HCT116 (cell line): ENCODE measurements around the gene UROD. TPM values are rescaled to one million over a fixed set of nuclear protein-coding genes. Genes with fewer than 3 reads are reported as not detected.

ENCODE experiments used
- ATAC-seq: fragments of 200-7000 bp; cut with Tn5 transposase; 2 replicates; pipeline ENCODE4 v1.9.1; 2020; ENCODE audit warnings: mild to moderate bottlenecking, moderate library complexity
- BruUV-seq: library from RNA; stranded (reverse); fragments of 400-500 nt; replicated peaks from 2 replicates; lab custom pipeline; 2021; lab: Mats Ljungman, UMichigan
- CTCF ChIA-PET: fragments of 300-600 bp; sonication (Branson Sonifier 250); formaldehyde crosslinking; loops from one replicate; lab custom pipeline; 2021; ENCODE audit warnings: antibody characterized with exemption; lab: Charles Lee
- POLR2A ChIA-PET: fragments of 300-600, 350-600 bp; sonication (Branson Sonifier 250); formaldehyde crosslinking; loops from one replicate; lab custom pipeline; 2021; ENCODE audit warnings: antibody characterized with exemption; lab: Charles Lee
- RAD21 ChIA-PET, 2 experiments: fragments of 300-600 bp; sonication (Branson Sonifier 250); formaldehyde crosslinking; loops; one replicate each; lab custom pipeline; 2023; ENCODE audit warnings: low total read pairs in 2 of 2; ENCODE audit not compliant: uncharacterized antibody in 2 of 2, unreplicated experiment in 2 of 2, low non-redundant PET in 1 of 2; lab: Charles Lee
- DNase-seq: peaks from one replicate; pipeline ENCODE4 v3.0.0-alpha.2; 2010; ENCODE audit warnings: low read depth, low spot score
- H2AFZ ChIP-seq: fragments of 200-600 bp; shearing (Covaris generic), sonication (generic); 2 replicates; pipeline ENCODE4 v1.6.1; 2017; ENCODE audit warnings: low read depth, mixed run types, mixed read lengths, antibody characterized with exemption, low read length; ENCODE audit not compliant: poor library complexity, severe bottlenecking
- H3K27ac ChIP-seq: 2 replicates; pipeline ENCODE4 v1.5.1; 2012; ENCODE audit warnings: low read depth, low read length
- H3K27me3 ChIP-seq: fragments of 200-600 bp; sonication (generic); 2 replicates; pipeline ENCODE4 v1.6.1; 2016; ENCODE audit warnings: mixed run types, low read length, mixed read lengths; ENCODE audit not compliant: insufficient read depth
- H3K36me3 ChIP-seq, 2 experiments: fragments of 200-500 bp in 1 of 2; fragments of 200-600 bp in 1 of 2; sonication (Bioruptor generic) in 1 of 2; sonication (generic) in 1 of 2; 2 replicates each; pipeline versions ENCODE4 v1.5.1 to v1.6.1; 2014 to 2016; ENCODE audit warnings: low read length in 2 of 2, inconsistent platforms in 1 of 2, mixed read lengths in 1 of 2, mixed run types in 1 of 2; ENCODE audit not compliant: insufficient read depth in 2 of 2, control insufficient read depth in 1 of 2
- H3K4me1 ChIP-seq, 2 experiments: fragments of 200-600 bp in 1 of 2; sonication (generic) in 1 of 2; 2 replicates each; pipeline versions ENCODE4 v1.5.1 to v1.6.1; 2012 to 2017; ENCODE audit warnings: low read length in 2 of 2, inconsistent platforms in 1 of 2, mild to moderate bottlenecking in 1 of 2, mixed read lengths in 1 of 2, mixed run types in 1 of 2, moderate library complexity in 1 of 2; ENCODE audit not compliant: insufficient read depth in 2 of 2, control insufficient read depth in 1 of 2
- H3K4me2 ChIP-seq: fragments of 200-600 bp; sonication (generic); 2 replicates; pipeline ENCODE4 v1.6.1; 2017; ENCODE audit warnings: mixed run types, low read length, mixed read lengths
- H3K4me3 ChIP-seq, 2 experiments: fragments of 200-600 bp in 1 of 2; sonication (generic) in 1 of 2; replicated peaks in 1 of 2; 2 replicates each; pipeline ENCODE4 v1.5.1; 2011 to 2016; ENCODE audit warnings: low read length in 2 of 2, control low read depth in 1 of 2, low read depth in 1 of 2, mild to moderate bottlenecking in 1 of 2, mixed read lengths in 1 of 2, mixed run types in 1 of 2
- H3K79me2 ChIP-seq: fragments of 200-600 bp; sonication (generic); 2 replicates; pipeline ENCODE4 v1.6.1; 2017; ENCODE audit warnings: mild to moderate bottlenecking, mixed run types, low read length, moderate library complexity, mixed read lengths; ENCODE audit not compliant: insufficient read depth
- H3K9ac ChIP-seq: fragments of 200-600 bp; sonication (generic); 2 replicates; pipeline ENCODE4 v1.6.1; 2016; ENCODE audit warnings: low read length, mixed read lengths
- H3K9me2 ChIP-seq: fragments of 200-600 bp; sonication (generic), shearing (Covaris generic); 2 replicates; pipeline ENCODE4 v1.6.1; 2017; ENCODE audit warnings: mixed run types, mild to moderate bottlenecking, moderate library complexity; ENCODE audit not compliant: insufficient read depth
- H3K9me3 ChIP-seq, 2 experiments: fragments of 200-500 bp in 1 of 2; fragments of 200-600 bp in 1 of 2; sonication (Bioruptor generic) in 1 of 2; sonication (generic) in 1 of 2; 2 replicates each; pipeline ENCODE4 v1.6.1; 2014 to 2017; ENCODE audit warnings: low read length in 2 of 2, mixed read lengths in 2 of 2, inconsistent platforms in 1 of 2, low read depth in 1 of 2, mild to moderate bottlenecking in 1 of 2, mixed run types in 1 of 2, moderate library complexity in 1 of 2; ENCODE audit not compliant: control insufficient read depth in 1 of 2, insufficient read depth in 1 of 2
- H4K20me1 ChIP-seq: fragments of 200-600 bp; sonication (generic), shearing (Covaris generic); 2 replicates; pipeline ENCODE4 v1.6.1; 2017; ENCODE audit warnings: mixed run types, mild to moderate bottlenecking, moderate library complexity; ENCODE audit not compliant: insufficient read depth
- CBX3 ChIP-seq: IDR thresholded peaks from 2 replicates; pipeline ENCODE4 v1.6.1; 2012; ENCODE audit warnings: low read depth
- CEBPB ChIP-seq: IDR thresholded peaks from 2 replicates; pipeline ENCODE4 v1.6.1; 2012; ENCODE audit warnings: low read depth
- EGR1 ChIP-seq: IDR thresholded peaks from 2 replicates; pipeline ENCODE4 v1.6.1; 2012; ENCODE audit warnings: low read depth
- ELF1 ChIP-seq: IDR thresholded peaks from 2 replicates; pipeline ENCODE4 v1.6.1; 2012; ENCODE audit warnings: low read depth, borderline replicate concordance
- EZH2 ChIP-seq: fragments of 200-600 bp; sonication (generic); IDR thresholded peaks from 2 replicates; pipeline ENCODE4 v1.6.1; 2017; ENCODE audit warnings: antibody characterized with exemption, mixed run types
- EZH2phosphoT487 ChIP-seq: fragments of 200-600 bp; IDR thresholded peaks from 2 replicates; pipeline ENCODE4 v1.6.1; 2018; ENCODE audit warnings: antibody characterized with exemption, borderline replicate concordance
- FOSL1 ChIP-seq: IDR thresholded peaks from 2 replicates; pipeline ENCODE4 v1.6.1; 2012; ENCODE audit warnings: low read depth
- JUND ChIP-seq: IDR thresholded peaks from 2 replicates; pipeline ENCODE4 v1.6.1; 2012
- POLR2A ChIP-seq: IDR thresholded peaks from 2 replicates; pipeline ENCODE4 v1.7.0; 2011; ENCODE audit warnings: borderline replicate concordance; ENCODE audit not compliant: insufficient read depth, insufficient read length; ENCODE audit errors: extremely low read depth
- POLR2AphosphoS5 ChIP-seq: IDR thresholded peaks from 2 replicates; pipeline ENCODE4 v1.6.1; 2011; ENCODE audit warnings: mild to moderate bottlenecking, low read depth, low read length, moderate library complexity
- SP1 ChIP-seq: IDR thresholded peaks from 2 replicates; pipeline ENCODE4 v1.6.1; 2012; ENCODE audit warnings: low read depth
- SRF ChIP-seq: IDR thresholded peaks from 2 replicates; pipeline ENCODE4 v1.6.1; 2012; ENCODE audit warnings: low read depth
- TCF7L2 ChIP-seq: IDR thresholded peaks from 2 replicates; pipeline ENCODE4 v1.7.0; 2011; ENCODE audit warnings: borderline replicate concordance, inconsistent platforms; ENCODE audit not compliant: insufficient read depth, insufficient read length; ENCODE audit errors: extremely low read depth
- YY1 ChIP-seq: IDR thresholded peaks from 2 replicates; pipeline ENCODE4 v1.6.1; 2011; ENCODE audit warnings: low read length, low read depth, moderate library complexity, mild to moderate bottlenecking; ENCODE audit not compliant: insufficient replicate concordance; ENCODE audit errors: extremely low read depth
- ZFX ChIP-seq: fragments of 450-650 bp; IDR thresholded peaks from 2 replicates; pipeline ENCODE4 v1.6.1; 2017
- ZNF274 ChIP-seq: fragments of 200-500 bp; sonication (Bioruptor generic); IDR thresholded peaks from 2 replicates; pipeline ENCODE4 v1.6.1; 2014; ENCODE audit warnings: mild to moderate bottlenecking, low read depth, low read length, inconsistent platforms
- intact Hi-C: fragments of 100-400 bp; cut with micrococcal nuclease; formaldehyde crosslinking; loops from 2 replicates; pipeline ENCODE4 v1.10.0; 2022
- total RNA-seq: library from RNA; stranded (reverse); gene quantifications from one replicate; pipeline ENCODE4 v1.2.1, GENCODE V29; 2021; ENCODE audit not compliant: unreplicated experiment
- TF ChIP-seq, protein P1 (sequence below): IDR thresholded peaks from 2 replicates; pipeline ENCODE4 v1.6.1; 2011; ENCODE audit warnings: mild to moderate bottlenecking, low read length, moderate library complexity; ENCODE audit not compliant: insufficient replicate concordance; ENCODE audit errors: extremely low read depth

UROD gene
- total RNA-seq, 1 experiment from 2014 or later = 73.7 TPM

- Histone ChIP-seq H4K20me1 (no peaks in the 10 kb centered on the region), H3K4me3 (peak overlapping the region; percentile 79 to 94), H2AFZ (peak overlapping the region; percentile 59), H3K79me2 (peaks cover 19% of the 10 kb centered on the region), H3K27ac (no peak overlapping the region; the same call in 1 of the 2 replicates)
- BruUV-seq = TSS peak; percentile 76
- CTCF ChIA-PET = no interaction called here
- POLR2A ChIA-PET = interaction anchor here (0.7 to 1.8 kb wide), 3 partner anchors 23 to 264 kb away, joined by 3 to 6 read pairs (median 4); partner anchors contain the start of gene HECTD3
- intact Hi-C loops = no loop called here
- TF ChIP-seq CBX3 (no peak), EGR1 (no peak), CEBPB (no peak), POLR2AphosphoS5 (no peak), EZH2phosphoT487 (no peak), JUND (no peak), ZFX (no peak), POLR2A (no peak), ZNF274 (no peak), SRF (no peak), SP1 (no peak), EZH2 (no peak), ELF1 (no peak), YY1 (no peak), FOSL1 (no peak), TCF7L2 (no peak)
- TF ChIP-seq, protein P1, sequence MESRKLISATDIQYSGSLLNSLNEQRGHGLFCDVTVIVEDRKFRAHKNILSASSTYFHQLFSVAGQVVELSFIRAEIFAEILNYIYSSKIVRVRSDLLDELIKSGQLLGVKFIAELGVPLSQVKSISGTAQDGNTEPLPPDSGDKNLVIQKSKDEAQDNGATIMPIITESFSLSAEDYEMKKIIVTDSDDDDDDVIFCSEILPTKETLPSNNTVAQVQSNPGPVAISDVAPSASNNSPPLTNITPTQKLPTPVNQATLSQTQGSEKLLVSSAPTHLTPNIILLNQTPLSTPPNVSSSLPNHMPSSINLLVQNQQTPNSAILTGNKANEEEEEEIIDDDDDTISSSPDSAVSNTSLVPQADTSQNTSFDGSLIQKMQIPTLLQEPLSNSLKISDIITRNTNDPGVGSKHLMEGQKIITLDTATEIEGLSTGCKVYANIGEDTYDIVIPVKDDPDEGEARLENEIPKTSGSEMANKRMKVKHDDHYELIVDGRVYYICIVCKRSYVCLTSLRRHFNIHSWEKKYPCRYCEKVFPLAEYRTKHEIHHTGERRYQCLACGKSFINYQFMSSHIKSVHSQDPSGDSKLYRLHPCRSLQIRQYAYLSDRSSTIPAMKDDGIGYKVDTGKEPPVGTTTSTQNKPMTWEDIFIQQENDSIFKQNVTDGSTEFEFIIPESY = no peak
- TF ChIP-seq, all 23 proteins: peak for 0
- Histone ChIP-seq H3K9ac (peak overlapping the region; percentile 76), H3K9me2 (no peaks in the 10 kb centered on the region), H3K27me3 (no peaks in the 10 kb centered on the region), H3K36me3 (0 out of 4 replicates have a peak, but pooled peaks cover 0 to 2% of the 10 kb centered on the region in 2 experiments), H3K9me3 (no peaks in the 10 kb centered on the region), H3K4me2 (peak overlapping the region; percentile 89), H3K4me1 (peaks cover 0 to 14% of the 10 kb centered on the region in 2 experiments; a peak in 2 of 4 replicates)
- RAD21 ChIA-PET = interaction anchor here in 1 of 2 experiments (1.9 kb wide), 1 partner anchor 25 kb away, joined by 5 read pairs; the partner anchor contains the start of gene HECTD3
- no peak for DNase-seq
- ATAC-seq = peak; percentile 16
Measured at GRCh38 chr1:44985747-44986359, 26.2 kb upstream of the UROD start.
